GM12892 (cell line): ENCODE results near the gene KRT79.

Experiments
- POLR2A ChIP-seq: IDR thresholded peaks from 2 replicates; pipeline ENCODE4 v1.6.1; 2011; ENCODE audit warnings: low read depth, low read length, control low read depth
- POLR2AphosphoS5 ChIP-seq: IDR thresholded peaks from 2 replicates; pipeline ENCODE4 v1.6.1; 2011; ENCODE audit warnings: low read depth, low read length, control low read depth

DNA sequence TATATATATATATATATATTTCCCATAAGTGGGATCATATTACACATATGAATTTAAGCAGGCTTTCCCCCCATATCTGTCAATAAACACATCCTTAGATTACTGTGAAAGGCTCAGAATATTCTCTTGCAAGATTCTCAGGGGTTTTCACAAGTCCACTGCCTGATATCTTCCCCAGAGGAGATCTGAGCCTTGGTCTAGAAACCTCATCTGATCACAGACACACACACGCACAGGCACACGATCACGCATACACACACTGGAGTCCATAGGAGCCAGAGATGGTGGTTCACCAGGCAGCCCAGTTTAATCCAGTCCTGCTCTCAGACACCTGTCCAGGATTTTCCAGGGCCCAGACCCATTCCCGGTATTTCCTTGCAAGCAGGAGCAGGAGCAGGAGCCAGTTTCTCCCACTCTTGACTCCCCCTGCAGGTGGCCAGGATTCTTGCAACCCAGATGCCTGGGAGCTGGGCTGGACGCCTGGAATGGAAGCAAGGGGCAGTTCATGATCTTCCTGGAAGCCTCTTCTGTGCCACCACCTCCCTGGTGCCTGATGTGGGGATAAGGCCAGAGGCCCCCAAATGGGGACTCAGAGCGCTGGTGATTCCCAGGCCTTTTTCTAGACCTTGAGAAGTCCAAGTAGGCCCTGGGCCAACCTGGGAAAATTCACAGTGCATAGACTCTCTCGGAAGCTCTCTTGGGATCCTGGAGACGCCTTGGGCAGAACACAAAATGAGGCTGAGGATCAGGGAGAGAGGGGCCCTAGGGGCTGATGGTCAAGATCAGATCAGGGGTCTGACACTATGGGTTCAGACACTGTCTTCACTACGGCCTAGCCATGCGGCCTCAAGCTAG is 31.2 kb upstream of the KRT79 start:
- no peak for TF ChIP-seq POLR2AphosphoS5
- no peak for TF ChIP-seq POLR2A
